Measurements from ENCODE around the gene KRT5.

KRT5 gene

DNA sequence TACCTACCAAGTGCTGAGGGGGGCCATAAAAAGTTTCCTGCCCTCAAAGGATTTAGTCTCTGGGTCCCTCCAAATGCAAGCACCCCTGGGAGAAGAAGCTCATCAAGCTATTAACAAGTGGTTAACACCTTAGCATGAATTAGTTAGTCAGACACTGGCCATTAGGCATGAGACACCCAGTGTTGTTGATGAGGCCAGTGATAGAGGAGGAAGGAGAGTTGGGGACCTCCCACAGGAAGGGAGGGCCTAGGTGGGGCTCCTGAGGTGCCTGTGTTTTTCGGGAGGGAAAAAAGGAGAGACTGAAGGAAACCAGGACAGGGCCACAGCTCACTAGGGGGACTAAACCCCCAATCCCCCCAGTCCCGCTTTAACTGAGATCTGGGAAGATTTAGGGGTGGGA lies 37.3 kb upstream of the KRT5 start:
- Histone ChIP-seq H3K27me3 (ENCODE audit: insufficient read depth, insufficient read length) (no peaks in the 10 kb centered on the region), H3K36me3 (ENCODE audit: insufficient read depth, insufficient read length, low read length) (no peaks in the 10 kb centered on the region), H3K9me3 (ENCODE audit: insufficient read depth, low read length) (no peaks in the 10 kb centered on the region), H3K9ac (ENCODE audit: insufficient read length, low read depth) (no peak overlapping the region), H3K4me1 (ENCODE audit: insufficient read depth, insufficient read length) (no peaks in the 10 kb centered on the region), H3K4me3 (ENCODE audit: insufficient read length, low read depth) (no peak overlapping the region)
- DNase-seq (ENCODE audit: low read depth, low spot score), result no peak
- no peak for TF ChIP-seq YY1 (IDR thresholded peaks at IDR 0.05; ENCODE audit: insufficient read depth, insufficient read length)
- no peak for TF ChIP-seq SUZ12 (IDR thresholded peaks at IDR 0.05; ENCODE audit: extremely low read depth, insufficient read depth, insufficient read length)
- TF ChIP-seq ZNF274 (IDR thresholded peaks at IDR 0.05; ENCODE audit: low read depth, low read length), result no peak

DNA sequence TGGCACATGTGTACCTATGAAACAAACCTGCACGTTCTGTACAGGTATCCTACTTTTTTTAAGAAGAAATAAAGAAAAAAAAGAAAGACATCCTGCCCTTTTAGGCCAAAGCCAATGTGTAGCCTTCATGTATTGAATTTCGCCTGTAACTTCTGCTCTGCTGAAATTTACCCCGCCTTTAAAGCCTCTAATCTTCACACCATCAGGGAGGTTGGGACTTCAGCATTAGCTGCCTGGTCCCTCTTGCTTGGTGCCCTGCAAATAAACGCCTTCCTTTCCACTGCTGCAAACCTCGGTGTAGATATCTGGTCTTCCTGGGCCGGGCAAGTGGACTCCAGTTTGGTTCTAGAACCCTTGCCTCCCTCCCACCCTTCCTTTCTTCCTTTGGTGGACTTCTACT lies 35.4 kb upstream of the KRT5 start:
- Histone ChIP-seq H3K4me1 (ENCODE audit: insufficient read depth, insufficient read length) (no peaks in the 10 kb centered on the region), H3K4me3 (ENCODE audit: insufficient read length, low read depth) (no peak overlapping the region), H3K9ac (ENCODE audit: insufficient read length, low read depth) (no peak overlapping the region), H3K9me3 (ENCODE audit: insufficient read depth, low read length) (no peaks in the 10 kb centered on the region), H3K36me3 (ENCODE audit: insufficient read depth, insufficient read length, low read length) (no peaks in the 10 kb centered on the region), H3K27me3 (ENCODE audit: insufficient read depth, insufficient read length) (peaks cover 2% of the 10 kb centered on the region)
- no peak for DNase-seq (ENCODE audit: low read depth, low spot score)
- no peak for TF ChIP-seq YY1 (IDR thresholded peaks at IDR 0.05; ENCODE audit: insufficient read depth, insufficient read length)
- no peak for TF ChIP-seq ZNF274 (IDR thresholded peaks at IDR 0.05; ENCODE audit: low read depth, low read length)
- no peak for TF ChIP-seq SUZ12 (IDR thresholded peaks at IDR 0.05; ENCODE audit: extremely low read depth, insufficient read depth, insufficient read length)

DNA sequence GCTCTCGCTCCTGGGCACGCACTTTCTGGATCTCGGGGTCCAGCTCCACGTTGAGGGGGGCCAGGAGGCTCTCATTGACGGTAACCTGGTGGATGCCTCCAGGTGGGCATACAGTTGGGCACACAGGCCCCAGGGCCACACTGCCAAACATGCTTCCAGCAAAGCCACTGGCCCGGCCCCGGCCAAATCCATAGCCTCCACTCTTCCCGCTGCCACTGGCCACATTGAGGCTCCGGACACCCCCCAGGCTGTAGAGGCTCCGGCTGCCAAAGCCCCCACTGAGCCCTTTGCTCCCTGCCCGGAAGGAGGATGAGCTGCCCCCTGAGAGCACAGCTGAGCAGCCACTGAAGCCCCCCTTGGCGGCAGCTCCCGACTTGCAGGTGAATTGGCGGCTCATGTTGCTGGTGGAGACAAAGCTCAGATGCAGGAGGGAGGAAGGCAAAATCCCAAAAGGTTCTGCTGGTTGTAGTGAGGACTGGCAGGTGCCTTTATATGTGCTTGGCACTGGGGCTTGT lies 32.5 kb upstream of the KRT5 start, which contains the start of gene KRT71:
TSS of gene KRT71 (minus strand) at position 465 of the 515 bp plus-strand sequence. CDS start at position 397, 68 bp downstream.
- H3K9me3 ChIP-seq (ENCODE audit: insufficient read depth, low read length), result no peaks in the 10 kb centered on the region
- peaks cover 4% of the 10 kb centered on the region for H3K27me3 ChIP-seq (ENCODE audit: insufficient read depth, insufficient read length)
- H3K4me1 ChIP-seq (ENCODE audit: insufficient read depth, insufficient read length), result no peaks in the 10 kb centered on the region
- H3K9ac ChIP-seq (ENCODE audit: insufficient read length, low read depth), result no peak within 1 kb of the TSS
- no peak for DNase-seq (ENCODE audit: low read depth, low spot score)
- no peak for TF ChIP-seq ZNF274 (IDR thresholded peaks at IDR 0.05; ENCODE audit: low read depth, low read length)
- TF ChIP-seq SUZ12 (IDR thresholded peaks at IDR 0.05; ENCODE audit: extremely low read depth, insufficient read depth, insufficient read length), result no peak
- no peak for TF ChIP-seq YY1 (IDR thresholded peaks at IDR 0.05; ENCODE audit: insufficient read depth, insufficient read length)
- H3K36me3 ChIP-seq (ENCODE audit: insufficient read depth, insufficient read length, low read length), result no peaks in the 10 kb centered on the region
- H3K4me3 ChIP-seq (ENCODE audit: insufficient read length, low read depth), result no peak within 1 kb of the TSS

DNA sequence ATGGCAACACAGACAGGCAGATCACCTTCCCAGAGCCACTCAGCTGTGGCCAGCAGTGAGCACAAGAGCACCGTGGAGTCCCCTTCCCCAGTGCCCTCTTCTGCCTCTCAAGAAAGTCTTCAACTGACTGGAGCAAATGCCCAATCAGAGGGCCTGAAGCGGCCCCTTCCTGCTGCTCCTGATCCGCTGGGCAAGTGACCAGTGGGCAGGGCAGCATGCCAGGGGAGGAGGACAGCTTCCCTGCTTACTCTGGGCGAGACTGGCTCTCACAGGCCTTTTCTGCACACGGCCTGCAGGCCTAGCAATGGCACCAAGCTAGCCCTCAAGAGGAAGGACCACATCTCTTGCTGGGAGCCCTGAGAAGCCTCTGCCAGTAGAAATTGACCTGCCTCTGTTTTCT lies 31.9 kb upstream of the KRT5 start:
- peaks cover 4% of the 10 kb centered on the region for H3K27me3 ChIP-seq (ENCODE audit: insufficient read depth, insufficient read length)
- no peak for TF ChIP-seq YY1 (IDR thresholded peaks at IDR 0.05; ENCODE audit: insufficient read depth, insufficient read length)
- no peak for TF ChIP-seq ZNF274 (IDR thresholded peaks at IDR 0.05; ENCODE audit: low read depth, low read length)
- TF ChIP-seq SUZ12 (IDR thresholded peaks at IDR 0.05; ENCODE audit: extremely low read depth, insufficient read depth, insufficient read length), result no peak

DNA sequence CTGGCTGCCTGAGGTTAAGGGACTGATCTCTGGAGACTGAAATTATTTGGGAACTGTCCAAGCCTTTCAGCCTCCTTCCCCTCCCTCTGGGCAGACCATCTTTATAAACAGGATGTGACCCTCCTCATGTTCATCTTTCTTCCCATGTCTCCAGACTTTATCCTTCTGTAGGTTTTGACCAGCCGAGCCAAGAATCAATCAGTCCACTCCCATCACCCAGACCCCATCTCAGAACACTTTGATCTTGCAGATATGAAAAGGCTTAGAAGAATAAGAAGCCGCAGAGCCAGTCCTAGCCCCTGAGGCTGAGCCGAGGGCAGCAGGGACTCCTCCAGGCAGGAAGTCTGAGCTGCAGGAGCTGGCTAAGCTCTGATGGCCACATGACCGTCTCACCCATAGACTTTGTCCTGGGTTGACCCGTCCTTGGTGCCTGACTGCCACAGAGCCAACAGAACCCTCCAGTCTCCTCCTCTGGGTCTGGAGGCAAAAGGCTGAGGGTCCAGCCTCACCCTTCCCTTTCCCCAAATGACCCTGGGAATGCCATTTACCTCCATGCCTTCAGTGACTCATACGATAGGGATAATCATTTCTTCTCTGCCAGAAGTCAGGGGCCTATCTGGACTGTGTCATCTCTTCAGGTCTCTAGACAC lies 31.1 kb upstream of the KRT5 start:
- Histone ChIP-seq H3K27me3 (ENCODE audit: insufficient read depth, insufficient read length) (peaks cover 4% of the 10 kb centered on the region), H3K36me3 (ENCODE audit: insufficient read depth, insufficient read length, low read length) (no peaks in the 10 kb centered on the region), H3K4me1 (ENCODE audit: insufficient read depth, insufficient read length) (no peaks in the 10 kb centered on the region), H3K4me3 (ENCODE audit: insufficient read length, low read depth) (no peak overlapping the region), H3K9me3 (ENCODE audit: insufficient read depth, low read length) (no peaks in the 10 kb centered on the region), H3K9ac (ENCODE audit: insufficient read length, low read depth) (no peak overlapping the region)
- TF ChIP-seq ZNF274 (IDR thresholded peaks at IDR 0.05; ENCODE audit: low read depth, low read length) (no peak), YY1 (IDR thresholded peaks at IDR 0.05; ENCODE audit: insufficient read depth, insufficient read length) (no peak), SUZ12 (IDR thresholded peaks at IDR 0.05; ENCODE audit: extremely low read depth, insufficient read depth, insufficient read length) (no peak)
- no peak for DNase-seq (ENCODE audit: low read depth, low spot score)

More for the DNA sequence above, 31.9 kb upstream of the KRT5 start:
- no peaks in the 10 kb centered on the region for H3K4me1 ChIP-seq (ENCODE audit: insufficient read depth, insufficient read length)
- no peak for DNase-seq (ENCODE audit: low read depth, low spot score)
- no peaks in the 10 kb centered on the region for H3K36me3 ChIP-seq (ENCODE audit: insufficient read depth, insufficient read length, low read length)
- no peaks in the 10 kb centered on the region for H3K9me3 ChIP-seq (ENCODE audit: insufficient read depth, low read length)
- no peak overlapping the region for H3K9ac ChIP-seq (ENCODE audit: insufficient read length, low read depth)
- H3K4me3 ChIP-seq (ENCODE audit: insufficient read length, low read depth), result no peak overlapping the region

DNA sequence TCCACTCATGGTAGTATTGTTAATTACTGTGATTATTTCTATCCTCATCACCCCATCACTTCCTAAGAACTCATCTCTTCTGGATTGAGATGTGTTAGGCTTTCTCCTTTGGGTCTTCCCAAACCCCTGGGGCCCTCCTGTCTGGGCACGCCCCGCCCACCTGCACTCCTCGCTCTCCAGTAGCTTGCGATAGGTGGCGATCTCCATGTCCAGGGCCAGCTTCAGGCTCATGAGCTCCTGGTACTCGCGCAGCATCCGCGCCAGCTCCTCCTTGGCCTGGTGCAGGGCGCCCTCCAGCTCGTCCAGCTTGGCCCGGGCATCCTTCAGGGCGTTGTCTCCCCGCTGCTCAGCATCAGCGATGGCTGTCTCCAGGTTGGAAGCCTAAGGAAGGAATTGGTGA lies 25.9 kb upstream of the KRT5 start:
- DNase-seq (ENCODE audit: low read depth, low spot score), result no peak
- TF ChIP-seq SUZ12 (IDR thresholded peaks at IDR 0.05; ENCODE audit: extremely low read depth, insufficient read depth, insufficient read length) (no peak), ZNF274 (IDR thresholded peaks at IDR 0.05; ENCODE audit: low read depth, low read length) (no peak)
- Histone ChIP-seq H3K36me3 (ENCODE audit: insufficient read depth, insufficient read length, low read length) (no peaks in the 10 kb centered on the region), H3K27me3 (ENCODE audit: insufficient read depth, insufficient read length) (peaks cover 4% of the 10 kb centered on the region), H3K4me1 (ENCODE audit: insufficient read depth, insufficient read length) (no peaks in the 10 kb centered on the region), H3K9ac (ENCODE audit: insufficient read length, low read depth) (no peak overlapping the region), H3K4me3 (ENCODE audit: insufficient read length, low read depth) (no peak overlapping the region), H3K9me3 (ENCODE audit: insufficient read depth, low read length) (no peaks in the 10 kb centered on the region)

DNA sequence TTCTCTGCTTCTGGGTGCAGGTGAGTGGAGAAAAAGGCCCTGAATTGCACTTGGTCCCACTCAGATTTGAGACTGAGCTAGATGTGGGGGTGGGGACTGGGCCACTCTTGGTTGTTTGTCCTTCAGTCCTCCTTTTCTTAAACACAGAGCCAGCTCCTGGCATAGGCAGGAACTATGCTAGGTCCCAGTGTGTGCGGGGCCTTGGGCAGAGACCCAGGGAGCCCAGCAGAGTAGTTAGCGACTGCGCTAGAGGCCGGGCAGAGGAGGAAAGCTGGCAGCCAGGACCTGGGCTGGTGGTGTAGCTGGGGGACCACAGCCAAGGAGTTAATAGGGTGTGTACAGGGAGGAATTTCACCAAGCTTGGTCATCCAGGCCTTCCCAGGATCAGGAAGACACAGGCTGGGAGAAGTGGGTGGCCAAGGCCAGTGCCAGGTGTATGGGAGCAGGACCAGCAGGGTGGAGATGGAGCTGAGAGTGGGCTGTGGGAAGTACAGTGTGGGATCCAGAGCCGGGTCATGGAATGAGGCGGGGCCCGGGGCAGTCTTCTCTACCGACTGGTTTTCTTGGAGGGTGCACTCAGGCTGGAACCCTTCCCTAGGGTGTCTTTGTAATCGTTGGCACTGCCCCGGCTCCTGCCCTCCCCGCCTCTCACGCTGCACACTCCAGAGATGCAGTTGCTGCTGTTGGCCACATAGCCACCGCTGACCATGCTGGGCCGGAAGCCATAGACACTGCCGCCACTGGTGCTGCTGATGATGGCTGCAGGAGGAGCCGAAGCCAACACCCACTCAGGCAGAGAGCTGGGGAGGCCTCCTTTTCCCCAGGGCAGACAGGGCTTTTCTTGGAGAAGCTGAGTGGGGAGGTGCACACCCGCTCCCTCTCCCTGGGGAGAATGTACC lies 24.0 kb upstream of the KRT5 start:
- Histone ChIP-seq H3K4me1 (ENCODE audit: insufficient read depth, insufficient read length) (peaks cover 2% of the 10 kb centered on the region), H3K9ac (ENCODE audit: insufficient read length, low read depth) (no peak overlapping the region), H3K9me3 (ENCODE audit: insufficient read depth, low read length) (no peaks in the 10 kb centered on the region), H3K36me3 (ENCODE audit: insufficient read depth, insufficient read length, low read length) (no peaks in the 10 kb centered on the region), H3K4me3 (ENCODE audit: insufficient read length, low read depth) (no peak overlapping the region), H3K27me3 (ENCODE audit: insufficient read depth, insufficient read length) (no peaks in the 10 kb centered on the region)
- TF ChIP-seq ZNF274 (IDR thresholded peaks at IDR 0.05; ENCODE audit: low read depth, low read length), result no peak
- no peak for TF ChIP-seq YY1 (IDR thresholded peaks at IDR 0.05; ENCODE audit: insufficient read depth, insufficient read length)
- TF ChIP-seq SUZ12 (IDR thresholded peaks at IDR 0.05; ENCODE audit: extremely low read depth, insufficient read depth, insufficient read length), result no peak
- DNase-seq (ENCODE audit: low read depth, low spot score), result no peak
